ENCODE measurements around the gene MAML3. TPM values are rescaled to one million over a fixed set of nuclear protein-coding genes. Genes with fewer than 3 reads are reported as not detected.
A peak's percentile ranks its signal among the peaks of the same experiment; 100 is the strongest.

MAML3 gene
- total and polyA plus RNA-seq, 5 donors from 2014 or later = 0.11 to 1.1 (median 0.16) TPM; not detected in 1

DNA sequence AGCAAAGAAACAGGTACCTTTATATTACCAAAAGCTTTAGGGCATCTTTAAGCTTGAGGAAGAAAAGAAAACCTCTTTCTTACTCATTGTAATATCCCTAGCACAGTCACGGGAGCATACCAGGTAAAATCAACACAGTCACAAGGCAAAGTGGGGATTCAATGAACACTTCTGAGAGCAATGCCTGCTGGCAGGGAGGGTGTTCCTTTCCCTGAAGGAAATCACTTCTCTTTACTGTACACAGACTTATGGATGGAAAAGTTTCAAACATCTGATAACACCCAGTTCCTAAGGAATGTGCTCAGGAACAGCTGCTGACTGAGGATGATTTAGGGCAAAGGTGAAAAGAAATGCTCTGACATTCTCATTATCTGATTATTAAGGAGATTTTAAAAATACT, 94.8 kb downstream of the MAML3 start:
- Histone ChIP-seq H3K27me3 (ENCODE audit: control insufficient read depth, insufficient read depth, low read length) (peaks cover 6% of the 10 kb centered on the region), H3K9me3 (ENCODE audit: control insufficient read depth in 2 of 2, low read length in 2 of 2) (no peaks in the 10 kb centered on the region), H3K4me3 (ENCODE audit: low read depth, low read length) (no peak overlapping the region), H3K4me1 (ENCODE audit: control insufficient read depth, insufficient read depth, low read length, poor library complexity, severe bottlenecking) (no peaks in the 10 kb centered on the region), H3K36me3 (ENCODE audit: control insufficient read depth, insufficient read depth, low read length) (no peaks in the 10 kb centered on the region), H3K27ac (ENCODE audit: insufficient read depth, low read length, poor library complexity, severe bottlenecking) (no peak overlapping the region)
- Mint-ChIP-seq H3K4me3 (no peak overlapping the region), H3K9me3 (peaks cover 0 to 3% (median 0%) of the 10 kb centered on the region in 7 donors), H3K27ac (no peak overlapping the region), H3K27me3 (peaks cover 55% of the 10 kb centered on the region), H3K4me1 (peaks cover 0 to 14% (median 1%) of the 10 kb centered on the region in 4 donors), H3K36me3 (no peaks in the 10 kb centered on the region)
- ATAC-seq (ENCODE audit: low read depth in 2 of 2) (no peak), DNase-seq (no peak)

DNA sequence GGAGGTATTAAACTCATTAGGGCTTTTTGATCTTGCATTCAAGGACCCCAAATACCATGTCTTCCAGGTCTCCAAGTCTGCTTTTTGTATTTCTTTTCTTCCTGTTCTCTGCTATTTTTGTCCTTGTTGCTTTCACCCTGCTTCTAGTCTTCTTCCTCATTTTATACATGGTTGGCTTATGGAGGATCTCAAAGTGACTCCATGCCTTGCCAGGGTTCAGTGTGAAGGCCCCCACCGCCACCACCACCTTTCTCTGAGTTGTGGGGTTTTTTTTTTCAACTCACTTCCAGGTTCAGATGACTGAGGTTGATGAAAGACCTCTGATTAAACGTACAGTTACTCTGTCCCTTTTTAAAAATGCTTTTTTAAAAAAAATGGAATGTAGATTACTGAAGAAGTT, 96.3 kb downstream of the MAML3 start:
- no peaks in the 10 kb centered on the region for H3K36me3 Mint-ChIP-seq
- H3K27me3 ChIP-seq (ENCODE audit: control insufficient read depth, insufficient read depth, low read length) = peaks cover 3% of the 10 kb centered on the region
- peaks cover 0 to 3% (median 0%) of the 10 kb centered on the region in 7 donors for H3K9me3 Mint-ChIP-seq
- no peaks in the 10 kb centered on the region for H3K36me3 ChIP-seq (ENCODE audit: control insufficient read depth, insufficient read depth, low read length)
- ATAC-seq (ENCODE audit: low read depth in 2 of 2) = no peak
- H3K4me3 ChIP-seq (ENCODE audit: low read depth, low read length) = no peak overlapping the region
- no peaks in the 10 kb centered on the region for H3K9me3 ChIP-seq (ENCODE audit: control insufficient read depth in 2 of 2, low read length in 2 of 2)
- no peak overlapping the region for H3K27ac Mint-ChIP-seq
- no peaks in the 10 kb centered on the region for H3K4me1 ChIP-seq (ENCODE audit: control insufficient read depth, insufficient read depth, low read length, poor library complexity, severe bottlenecking)
- H3K27me3 Mint-ChIP-seq = peaks cover 53% of the 10 kb centered on the region
- H3K27ac ChIP-seq (ENCODE audit: insufficient read depth, low read length, poor library complexity, severe bottlenecking) = no peak overlapping the region
- no peak overlapping the region for H3K4me3 Mint-ChIP-seq
- DNase-seq = no peak
- H3K4me1 Mint-ChIP-seq = peaks cover 0 to 17% (median 2%) of the 10 kb centered on the region in 4 donors

DNA sequence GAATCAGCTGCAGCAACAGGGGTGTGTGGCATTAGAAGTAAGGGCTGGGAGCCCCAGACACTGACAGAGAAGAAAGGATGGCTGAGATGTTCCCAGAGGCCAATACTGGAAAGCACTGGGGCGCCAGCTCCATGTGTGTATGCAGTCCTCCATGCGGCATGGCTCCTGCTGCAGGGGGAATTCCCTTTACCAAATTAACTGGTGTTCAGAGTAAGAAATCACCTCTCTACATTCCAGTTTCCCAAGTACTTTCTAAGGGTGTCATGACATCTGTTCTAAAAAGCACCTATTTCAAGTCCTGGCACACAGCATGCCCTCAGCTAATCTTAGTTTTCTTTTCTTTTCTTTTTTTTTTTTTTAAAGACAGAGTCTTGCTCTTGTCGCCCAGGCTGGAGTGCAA, 98.0 kb downstream of the MAML3 start:
- Mint-ChIP-seq H3K4me3 (no peak overlapping the region), H3K9me3 (peaks cover 0 to 3% (median 0%) of the 10 kb centered on the region in 7 donors), H3K4me1 (peaks cover 0 to 11% (median 2%) of the 10 kb centered on the region in 4 donors), H3K27me3 (peaks cover 46% of the 10 kb centered on the region), H3K36me3 (no peaks in the 10 kb centered on the region), H3K27ac (peak overlapping the region in 2 of 3 donors; percentile 51 to 72)
- ATAC-seq (ENCODE audit: low read depth in 2 of 2) (no peak), DNase-seq (no peak)
- no peaks in the 10 kb centered on the region for H3K9me3 ChIP-seq (ENCODE audit: control insufficient read depth in 2 of 2, low read length in 2 of 2)
- H3K27ac ChIP-seq (ENCODE audit: insufficient read depth, low read length, poor library complexity, severe bottlenecking) = no peak overlapping the region
- no peaks in the 10 kb centered on the region for H3K4me1 ChIP-seq (ENCODE audit: control insufficient read depth, insufficient read depth, low read length, poor library complexity, severe bottlenecking)
- no peaks in the 10 kb centered on the region for H3K36me3 ChIP-seq (ENCODE audit: control insufficient read depth, insufficient read depth, low read length)
- no peaks in the 10 kb centered on the region for H3K27me3 ChIP-seq (ENCODE audit: control insufficient read depth, insufficient read depth, low read length)
- H3K4me3 ChIP-seq (ENCODE audit: low read depth, low read length) = no peak overlapping the region

DNA sequence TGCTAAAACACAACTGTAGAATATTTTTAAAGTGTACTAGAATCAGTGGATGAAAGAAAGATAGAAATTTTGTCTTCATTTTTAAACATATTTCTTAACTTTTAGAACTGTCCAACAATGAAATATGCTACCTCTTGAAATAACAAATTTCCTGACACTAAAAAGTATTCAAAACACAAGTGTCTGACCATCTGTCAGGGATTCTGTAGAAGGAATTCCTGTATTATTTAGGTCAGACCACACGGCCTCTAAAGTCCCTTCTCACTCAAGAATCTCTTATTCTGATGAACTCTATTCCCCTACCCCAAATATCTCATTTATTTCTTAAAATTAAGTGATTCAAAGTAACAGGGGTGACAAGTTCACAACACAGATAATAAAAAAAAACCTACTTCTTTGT, 99.1 kb downstream of the MAML3 start:
- H3K9me3 Mint-ChIP-seq = peaks cover 0 to 3% (median 0%) of the 10 kb centered on the region in 7 donors
- Histone ChIP-seq H3K9me3 (ENCODE audit: control insufficient read depth in 2 of 2, low read length in 2 of 2) (no peaks in the 10 kb centered on the region), H3K27me3 (ENCODE audit: control insufficient read depth, insufficient read depth, low read length) (peaks cover 4% of the 10 kb centered on the region), H3K4me1 (ENCODE audit: control insufficient read depth, insufficient read depth, low read length, poor library complexity, severe bottlenecking) (peaks cover 4% of the 10 kb centered on the region), H3K4me3 (ENCODE audit: low read depth, low read length) (no peak overlapping the region), H3K27ac (ENCODE audit: insufficient read depth, low read length, poor library complexity, severe bottlenecking) (no peak overlapping the region), H3K36me3 (ENCODE audit: control insufficient read depth, insufficient read depth, low read length) (no peaks in the 10 kb centered on the region)
- H3K4me1 Mint-ChIP-seq = peaks cover 0 to 17% (median 5%) of the 10 kb centered on the region in 4 donors
- no peak overlapping the region for H3K4me3 Mint-ChIP-seq
- H3K27ac Mint-ChIP-seq = no peak overlapping the region
- DNase-seq = no peak
- no peak for ATAC-seq (ENCODE audit: low read depth in 2 of 2)
- H3K36me3 Mint-ChIP-seq = no peaks in the 10 kb centered on the region
- peaks cover 48% of the 10 kb centered on the region for H3K27me3 Mint-ChIP-seq

DNA sequence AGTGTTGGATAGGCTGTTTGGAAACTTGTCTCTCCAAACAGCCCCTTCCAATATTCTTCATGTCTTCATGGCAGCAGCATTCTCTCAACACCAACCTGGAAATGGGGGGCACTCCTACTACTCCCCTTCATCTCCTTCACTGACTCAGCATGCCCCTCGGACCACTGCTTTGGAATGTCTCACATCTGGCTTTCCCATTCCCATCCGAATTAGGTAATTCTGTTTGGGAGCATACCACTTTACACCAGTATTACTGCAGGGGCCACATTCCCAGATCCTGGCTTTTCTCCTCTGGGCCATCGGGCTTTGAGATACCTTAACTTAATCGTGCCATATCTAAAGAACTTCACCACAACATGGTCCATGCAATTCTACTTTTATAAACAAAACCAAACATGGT, 100.8 kb downstream of the MAML3 start:
- H3K4me3 Mint-ChIP-seq = no peak overlapping the region
- no peaks in the 10 kb centered on the region for H3K36me3 ChIP-seq (ENCODE audit: control insufficient read depth, insufficient read depth, low read length)
- H3K9me3 ChIP-seq (ENCODE audit: control insufficient read depth in 2 of 2, low read length in 2 of 2) = no peaks in the 10 kb centered on the region
- H3K4me1 Mint-ChIP-seq = peaks cover 5 to 30% (median 17%) of the 10 kb centered on the region in 4 donors
- H3K27ac Mint-ChIP-seq = peak overlapping the region in 1 of 3 donors; percentile 28
- peaks cover 50% of the 10 kb centered on the region for H3K27me3 Mint-ChIP-seq
- DNase-seq (no peak), ATAC-seq (ENCODE audit: low read depth in 2 of 2) (no peak)
- peaks cover 16% of the 10 kb centered on the region for H3K4me1 ChIP-seq (ENCODE audit: control insufficient read depth, insufficient read depth, low read length, poor library complexity, severe bottlenecking)
- H3K9me3 Mint-ChIP-seq = peaks cover 0 to 3% (median 0%) of the 10 kb centered on the region in 7 donors
- H3K4me3 ChIP-seq (ENCODE audit: low read depth, low read length) = no peak overlapping the region
- no peak overlapping the region for H3K27ac ChIP-seq (ENCODE audit: insufficient read depth, low read length, poor library complexity, severe bottlenecking)
- H3K27me3 ChIP-seq (ENCODE audit: control insufficient read depth, insufficient read depth, low read length) = peaks cover 11% of the 10 kb centered on the region
- no peaks in the 10 kb centered on the region for H3K36me3 Mint-ChIP-seq

DNA sequence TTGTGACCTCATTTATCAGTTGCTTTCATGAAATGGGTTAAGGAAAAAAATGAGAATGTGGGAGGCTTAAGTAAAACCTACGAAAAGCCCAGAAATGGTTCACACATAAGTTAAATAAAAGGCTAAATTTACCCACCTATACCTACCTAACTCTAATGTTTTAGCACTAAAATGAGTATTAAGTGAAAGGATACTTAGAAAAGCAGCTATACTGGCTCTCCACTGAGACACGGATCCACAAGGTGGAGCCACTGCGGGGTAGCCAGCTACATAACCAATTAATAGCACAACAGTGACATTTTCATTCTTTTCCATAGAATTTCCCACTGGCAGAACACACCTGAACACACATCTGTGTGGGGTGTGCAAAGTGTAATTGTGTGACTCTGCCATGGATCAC, 101.9 kb downstream of the MAML3 start:
- H3K4me1 Mint-ChIP-seq = peaks cover 5 to 30% (median 17%) of the 10 kb centered on the region in 4 donors
- no peaks in the 10 kb centered on the region for H3K36me3 Mint-ChIP-seq
- ATAC-seq (ENCODE audit: low read depth in 2 of 2) (no peak), DNase-seq (peak in 2 of 3 donors; percentile 17 to 43)
- H3K4me3 Mint-ChIP-seq = no peak overlapping the region
- no peaks in the 10 kb centered on the region for H3K36me3 ChIP-seq (ENCODE audit: control insufficient read depth, insufficient read depth, low read length)
- H3K9me3 ChIP-seq (ENCODE audit: control insufficient read depth in 2 of 2, low read length in 2 of 2) = no peaks in the 10 kb centered on the region
- peaks cover 11% of the 10 kb centered on the region for H3K27me3 ChIP-seq (ENCODE audit: control insufficient read depth, insufficient read depth, low read length)
- H3K27me3 Mint-ChIP-seq = peaks cover 49% of the 10 kb centered on the region
- H3K4me3 ChIP-seq (ENCODE audit: low read depth, low read length) = no peak overlapping the region
- no peak overlapping the region for H3K27ac ChIP-seq (ENCODE audit: insufficient read depth, low read length, poor library complexity, severe bottlenecking)
- H3K27ac Mint-ChIP-seq = peak overlapping the region in 1 of 3 donors; percentile 73
- peaks cover 16% of the 10 kb centered on the region for H3K4me1 ChIP-seq (ENCODE audit: control insufficient read depth, insufficient read depth, low read length, poor library complexity, severe bottlenecking)
- no peaks in the 10 kb centered on the region for H3K9me3 Mint-ChIP-seq

DNA sequence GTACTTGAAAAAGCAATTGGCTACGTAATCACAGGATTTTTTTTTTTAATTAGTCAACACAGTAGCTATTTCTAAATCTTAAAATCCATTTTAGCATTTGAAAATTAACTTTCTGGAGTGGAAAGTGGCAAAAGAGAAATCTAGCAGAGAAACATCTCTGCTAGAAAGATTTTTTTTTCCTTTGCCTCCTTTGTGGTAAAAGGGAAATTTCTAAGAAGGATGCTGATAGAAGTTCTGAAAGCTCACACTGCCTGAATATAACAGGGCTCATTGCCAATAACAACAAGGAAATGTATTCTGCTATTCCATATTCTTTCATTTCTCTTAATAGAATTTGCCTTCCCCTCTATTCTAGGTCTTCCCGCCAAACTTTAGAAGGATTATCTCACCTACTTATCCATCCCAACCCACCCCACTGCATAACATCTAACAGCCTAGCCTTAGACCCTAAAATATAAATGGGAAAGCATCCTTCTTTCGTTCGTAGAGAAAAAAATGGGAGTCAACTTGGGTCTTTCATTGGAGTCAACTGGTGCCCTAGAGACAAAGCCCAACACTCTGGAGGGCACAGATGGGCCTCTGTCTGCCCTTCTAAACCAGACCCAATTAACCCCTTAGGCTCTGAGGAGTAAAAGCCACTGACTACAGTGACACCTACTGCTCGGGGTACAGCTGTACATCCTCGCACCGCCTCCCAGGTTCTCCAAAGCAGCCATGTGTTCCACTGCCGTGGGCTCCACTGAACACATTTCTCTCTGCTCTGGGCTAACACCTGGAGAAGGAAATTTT, 103.9 kb downstream of the MAML3 start:
- Mint-ChIP-seq H3K36me3 (no peaks in the 10 kb centered on the region), H3K27me3 (peaks cover 54% of the 10 kb centered on the region), H3K9me3 (no peaks in the 10 kb centered on the region), H3K4me3 (peak overlapping the region; percentile 64 to 89 (median 84)), H3K27ac (peak overlapping the region; percentile 78 to 93 (median 86)), H3K4me1 (peaks cover 5 to 27% (median 16%) of the 10 kb centered on the region in 4 donors)
- no peak for DNase-seq
- H3K27ac ChIP-seq (ENCODE audit: insufficient read depth, low read length, poor library complexity, severe bottlenecking) = no peak overlapping the region
- no peaks in the 10 kb centered on the region for H3K36me3 ChIP-seq (ENCODE audit: control insufficient read depth, insufficient read depth, low read length)
- H3K9me3 ChIP-seq (ENCODE audit: control insufficient read depth in 2 of 2, low read length in 2 of 2) = no peaks in the 10 kb centered on the region
- ATAC-seq (ENCODE audit: low read depth in 2 of 2) = no peak
- peaks cover 11% of the 10 kb centered on the region for H3K27me3 ChIP-seq (ENCODE audit: control insufficient read depth, insufficient read depth, low read length)
- peaks cover 16% of the 10 kb centered on the region for H3K4me1 ChIP-seq (ENCODE audit: control insufficient read depth, insufficient read depth, low read length, poor library complexity, severe bottlenecking)
- peak overlapping the region; percentile 68 for H3K4me3 ChIP-seq (ENCODE audit: low read depth, low read length)

Measured in CD4-positive, CD25-positive, alpha-beta regulatory T cell (primary cell).